Measurements from ENCODE around the gene MACROD2.
A peak's percentile ranks its signal among the peaks of the same experiment; 100 is the strongest.
"Not testable (repeated sequence)": the region's sequence is repeated elsewhere in the genome, so short reads cannot be mapped to it uniquely, and the experiment has no call there.

MACROD2 gene

GRCh38 chr20:14916360-14916920 lies 921.1 kb downstream of the MACROD2 start:
- no peak for DNase-seq (ENCODE audit: low read depth)

- DNase-seq (ENCODE audit: low read depth), result no peak
These were observed 923.0 kb downstream of the MACROD2 start for GRCh38 chr20:14918281-14918680.

- no peak for DNase-seq (ENCODE audit: low read depth)
These were observed 923.7 kb downstream of the MACROD2 start for GRCh38 chr20:14918976-14919375.

- no peak for DNase-seq (ENCODE audit: low read depth)
These were observed 924.3 kb downstream of the MACROD2 start for GRCh38 chr20:14919501-14920081.

- peak; percentile 3 for DNase-seq (ENCODE audit: low read depth)
These were observed 926.2 kb downstream of the MACROD2 start for GRCh38 chr20:14921513-14921912.

GRCh38 chr20:14922503-14923267 lies 927.4 kb downstream of the MACROD2 start:
- no peak for DNase-seq (ENCODE audit: low read depth)

- no peak for DNase-seq (ENCODE audit: low read depth)
These were observed 929.1 kb downstream of the MACROD2 start for GRCh38 chr20:14924433-14924832.

GRCh38 chr20:14925300-14925699 lies 930.0 kb downstream of the MACROD2 start:
- peak; percentile 9 for DNase-seq (ENCODE audit: low read depth)

GRCh38 chr20:14926436-14926835 lies 931.1 kb downstream of the MACROD2 start:
- not testable (repeated sequence) for DNase-seq (ENCODE audit: low read depth)

- no peak for DNase-seq (ENCODE audit: low read depth)
These were observed 932.8 kb downstream of the MACROD2 start for GRCh38 chr20:14928083-14928482.

- DNase-seq (ENCODE audit: low read depth), result no peak
These were observed 934.1 kb downstream of the MACROD2 start for GRCh38 chr20:14929388-14929787.

GRCh38 chr20:14932040-14932439 lies 936.7 kb downstream of the MACROD2 start:
- no peak for DNase-seq (ENCODE audit: low read depth)

- no peak for DNase-seq (ENCODE audit: low read depth)
These were observed 940.0 kb downstream of the MACROD2 start for GRCh38 chr20:14935285-14935684.

- no peak for DNase-seq (ENCODE audit: low read depth)
These were observed 941.7 kb downstream of the MACROD2 start for GRCh38 chr20:14937021-14937420.

- no peak for DNase-seq (ENCODE audit: low read depth)
These were observed 942.5 kb downstream of the MACROD2 start for GRCh38 chr20:14937846-14938245.

GRCh38 chr20:14947536-14947935 lies 952.2 kb downstream of the MACROD2 start:
- no peak for DNase-seq (ENCODE audit: low read depth)

- DNase-seq (ENCODE audit: low read depth), result no peak
These were observed 952.6 kb downstream of the MACROD2 start for GRCh38 chr20:14947946-14948345.

GRCh38 chr20:14948416-14948815 lies 953.1 kb downstream of the MACROD2 start:
- DNase-seq (ENCODE audit: low read depth), result no peak

GRCh38 chr20:14950633-14951032 lies 955.3 kb downstream of the MACROD2 start:
- DNase-seq (ENCODE audit: low read depth), result no peak

- no peak for DNase-seq (ENCODE audit: low read depth)
These were observed 955.8 kb downstream of the MACROD2 start for GRCh38 chr20:14951105-14951504.

- DNase-seq (ENCODE audit: low read depth), result peak; percentile 40
These were observed 956.5 kb downstream of the MACROD2 start for GRCh38 chr20:14951707-14952418.

- no peak for DNase-seq (ENCODE audit: low read depth)
These were observed 958.4 kb downstream of the MACROD2 start for GRCh38 chr20:14953736-14954135.

- no peak for DNase-seq (ENCODE audit: low read depth)
These were observed 960.1 kb downstream of the MACROD2 start for GRCh38 chr20:14955399-14955798.

Measured in stromal cell of bone marrow (primary cell).